ENCODE data around the gene PRDM16.
"Not testable (repeated sequence)": the region's sequence is repeated elsewhere in the genome, so short reads cannot be mapped to it uniquely, and the experiment has no call there.

PRDM16 gene

DNA sequence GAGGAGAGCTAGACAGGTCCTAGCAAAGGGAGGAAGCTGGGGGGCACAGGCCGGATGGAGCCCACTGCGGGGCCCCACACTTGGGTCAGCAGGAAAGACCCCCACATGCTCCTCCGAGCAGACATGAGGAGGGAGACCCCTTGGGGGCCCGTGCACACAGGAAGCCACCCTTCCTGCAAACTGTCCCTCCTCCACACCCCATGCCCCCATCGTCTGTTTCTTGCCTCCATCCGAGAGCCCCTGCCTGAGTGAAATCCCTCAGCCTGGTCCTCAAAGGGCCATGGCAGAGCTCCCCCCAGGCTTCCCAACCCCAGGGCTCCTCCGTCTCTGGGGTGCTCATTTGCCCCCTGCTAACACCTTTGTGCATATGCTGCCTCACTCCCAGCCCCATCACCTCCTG is 168.0 kb downstream of the PRDM16 start:
- DNase-seq = no peak

GRCh38 chr1:3237570-3237969 is 168.6 kb downstream of the PRDM16 start:
- no peak for DNase-seq

- no peak for DNase-seq
Measured at GRCh38 chr1:3237994-3238702, 169.1 kb downstream of the PRDM16 start.

DNA sequence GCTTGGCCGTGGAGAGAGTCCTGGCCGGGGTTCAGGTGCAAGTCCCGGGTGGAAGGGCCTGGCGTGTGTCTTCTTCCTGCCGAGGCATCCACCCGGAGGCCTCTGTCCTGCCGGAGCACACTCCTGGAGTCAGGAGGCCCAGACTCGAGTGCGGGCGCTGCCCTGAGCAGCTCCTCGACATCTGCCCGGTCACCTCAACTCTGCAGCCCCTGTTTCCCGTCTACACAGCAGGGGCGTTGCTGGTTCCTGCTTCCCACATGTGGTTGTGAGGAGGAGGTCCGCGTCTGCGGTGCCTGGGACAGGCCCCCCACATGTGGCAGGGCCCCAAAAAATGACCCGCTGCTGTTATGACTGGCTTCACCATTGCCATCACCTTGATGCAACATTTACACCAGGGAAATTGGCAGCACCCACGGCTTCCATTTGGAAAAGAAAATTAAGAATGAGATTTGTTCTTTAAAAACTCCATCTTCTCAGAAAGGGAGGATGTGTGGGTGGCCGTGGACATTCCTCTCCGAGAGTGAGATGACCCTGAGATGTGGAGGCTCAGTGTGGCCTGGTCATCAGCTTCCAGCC is 169.8 kb downstream of the PRDM16 start:
- no peak for DNase-seq

GRCh38 chr1:3239991-3240390 is 171.0 kb downstream of the PRDM16 start:
- not testable (repeated sequence) for DNase-seq

DNA sequence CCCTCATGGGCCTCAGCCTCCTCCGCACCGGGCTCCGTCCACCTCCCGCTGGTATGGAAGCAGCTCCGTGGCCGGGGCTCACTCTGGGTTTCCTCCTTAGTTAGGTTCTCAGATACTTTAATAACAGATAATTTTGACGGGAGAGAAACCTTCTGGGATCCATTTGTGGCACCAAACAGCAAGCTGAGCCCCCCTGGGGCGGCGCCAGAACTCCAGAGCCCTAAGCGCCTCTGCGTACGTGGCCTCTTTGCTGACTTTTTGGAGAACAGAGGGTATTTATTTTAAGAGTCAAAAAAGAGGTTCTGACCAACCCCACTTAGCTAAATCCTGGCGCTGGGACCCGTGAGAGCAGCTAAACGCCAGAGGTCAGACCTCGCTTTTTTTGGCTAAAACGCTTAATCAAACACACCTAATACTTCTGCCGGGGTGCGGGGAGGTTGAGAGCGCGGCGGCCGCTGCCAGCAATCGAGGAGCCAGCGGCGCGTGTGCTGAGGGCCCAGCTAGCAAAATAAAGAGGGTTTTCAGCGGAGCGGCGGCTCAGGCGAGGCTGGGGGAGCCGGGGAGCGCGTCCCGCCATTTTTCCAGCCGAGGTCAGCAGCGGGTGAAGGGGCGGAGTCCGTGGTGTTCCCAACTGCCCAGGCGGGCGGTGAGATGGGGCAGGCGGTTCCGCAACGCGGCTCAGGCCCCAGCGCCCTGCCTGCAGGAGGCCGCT is 171.7 kb downstream of the PRDM16 start:
- DNase-seq = no peak

DNA sequence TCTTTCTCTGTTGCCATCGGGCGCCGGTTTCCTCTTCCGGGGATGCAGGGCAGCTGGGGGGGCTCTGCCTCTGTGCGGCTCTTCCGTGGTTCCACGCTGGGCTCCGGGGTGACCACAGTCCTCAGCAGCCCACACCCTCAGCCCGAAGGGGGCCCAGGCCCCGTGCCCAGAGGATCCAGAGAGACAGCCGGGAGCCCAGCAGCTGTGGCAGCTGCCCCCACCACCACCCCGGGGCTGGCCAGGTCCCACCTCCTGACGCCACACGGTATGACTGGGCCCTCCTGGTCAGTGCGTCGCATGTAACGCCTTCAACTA is 172.2 kb downstream of the PRDM16 start:
- no peak for DNase-seq

GRCh38 chr1:3241673-3242407 is 172.8 kb downstream of the PRDM16 start:
- no peak for DNase-seq

GRCh38 chr1:3242408-3243260 is 173.6 kb downstream of the PRDM16 start:
- no peak for DNase-seq

GRCh38 chr1:3243304-3243703 is 174.3 kb downstream of the PRDM16 start:
- DNase-seq = no peak

DNA sequence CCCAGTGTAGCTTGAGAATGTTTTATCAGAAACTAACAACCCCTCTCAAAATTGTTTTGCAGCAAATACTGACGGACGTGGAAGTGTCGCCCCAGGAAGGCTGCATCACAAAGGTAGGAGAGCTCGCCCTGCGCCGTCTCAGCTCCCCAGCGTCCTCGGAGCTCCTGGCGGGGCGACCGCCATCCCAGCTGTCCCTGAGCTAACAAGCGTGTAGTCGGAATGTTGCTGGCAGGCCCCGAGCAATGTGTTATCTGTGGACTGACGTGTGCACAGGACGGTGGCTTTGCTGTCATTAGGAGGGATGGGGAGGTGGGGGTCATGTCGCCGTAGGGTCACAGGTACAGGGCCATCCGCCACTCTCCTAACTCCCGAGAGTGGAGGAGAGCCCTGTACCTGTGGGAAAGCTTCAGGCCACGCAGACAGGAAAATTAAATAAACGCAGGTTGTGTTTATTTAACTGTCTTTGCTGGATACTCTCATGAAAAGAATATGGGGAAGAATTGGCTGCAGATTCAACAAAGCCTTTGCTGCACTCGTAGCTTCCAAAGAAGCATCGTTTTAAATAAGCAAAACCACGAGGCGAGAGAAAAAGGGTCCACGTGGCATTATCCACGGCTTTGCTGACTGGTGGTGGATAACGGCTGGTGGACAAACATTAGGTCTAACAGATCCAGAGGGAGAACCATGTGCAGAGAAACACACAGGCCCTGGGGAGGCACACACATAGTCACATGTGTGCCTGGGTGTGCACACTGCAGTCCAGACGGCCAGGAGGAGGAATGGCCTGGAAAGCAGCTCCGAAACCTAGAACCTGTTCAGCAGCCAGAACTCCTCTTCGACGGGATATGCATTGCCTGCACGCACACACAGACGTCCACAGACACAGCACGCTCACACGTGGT is 175.3 kb downstream of the PRDM16 start:
- no peak for DNase-seq

- DNase-seq = no peak
Measured at GRCh38 chr1:3244927-3245315, 175.9 kb downstream of the PRDM16 start.

GRCh38 chr1:3245344-3245743 is 176.3 kb downstream of the PRDM16 start:
- DNase-seq = no peak

GRCh38 chr1:3245768-3246167 is 176.8 kb downstream of the PRDM16 start:
- no peak for DNase-seq

DNA sequence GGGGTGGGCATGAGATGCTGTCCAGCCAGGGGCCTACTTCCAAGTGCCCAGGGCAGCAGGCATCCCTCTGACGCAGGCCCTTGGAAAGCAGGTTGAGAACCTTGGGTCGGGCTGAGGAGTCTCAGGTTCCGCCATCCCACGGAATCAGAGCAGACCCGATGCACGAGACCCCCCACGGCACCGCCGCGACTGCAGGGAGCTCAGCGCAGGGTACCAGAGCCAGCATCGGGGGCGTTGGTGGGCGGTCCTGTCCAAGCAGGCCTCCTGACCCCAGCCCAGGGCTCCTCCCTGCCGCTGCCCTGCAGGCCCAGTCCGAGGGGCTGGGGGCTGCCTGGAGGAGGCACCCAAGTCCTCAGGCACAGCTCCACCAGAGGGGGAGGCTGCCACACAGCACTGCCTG is 177.2 kb downstream of the PRDM16 start:
- no peak for DNase-seq

DNA sequence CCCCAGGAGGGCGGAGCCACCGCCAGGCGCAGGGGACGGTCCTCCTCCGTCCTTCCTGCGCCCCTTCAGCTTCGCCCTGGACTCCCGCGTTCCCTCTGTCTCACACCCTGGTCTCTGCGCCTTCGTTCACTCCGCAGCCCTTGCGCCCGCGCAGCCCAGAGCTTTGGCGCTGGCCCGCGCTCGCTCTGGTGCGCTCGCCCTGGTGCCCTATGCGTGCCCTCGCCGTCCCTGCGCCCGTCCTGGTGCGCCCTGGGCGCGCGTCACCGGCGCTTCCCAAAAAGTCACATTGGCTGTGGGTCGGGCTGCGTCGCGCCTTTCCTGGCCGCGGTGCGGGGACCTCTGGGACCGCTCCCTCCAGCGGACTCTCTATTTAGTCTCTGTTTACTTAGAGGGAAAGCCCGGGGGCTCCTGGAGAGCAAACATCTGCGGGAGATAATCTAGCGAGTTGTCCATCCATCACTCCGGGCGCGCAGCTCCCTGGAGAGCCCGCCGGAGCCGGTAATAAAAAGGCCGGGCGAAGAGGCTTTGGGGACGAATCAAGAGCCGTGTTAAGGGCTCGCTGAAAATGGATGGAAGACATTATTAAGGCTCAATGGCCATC is 178.6 kb downstream of the PRDM16 start:
- DNase-seq = no peak

DNA sequence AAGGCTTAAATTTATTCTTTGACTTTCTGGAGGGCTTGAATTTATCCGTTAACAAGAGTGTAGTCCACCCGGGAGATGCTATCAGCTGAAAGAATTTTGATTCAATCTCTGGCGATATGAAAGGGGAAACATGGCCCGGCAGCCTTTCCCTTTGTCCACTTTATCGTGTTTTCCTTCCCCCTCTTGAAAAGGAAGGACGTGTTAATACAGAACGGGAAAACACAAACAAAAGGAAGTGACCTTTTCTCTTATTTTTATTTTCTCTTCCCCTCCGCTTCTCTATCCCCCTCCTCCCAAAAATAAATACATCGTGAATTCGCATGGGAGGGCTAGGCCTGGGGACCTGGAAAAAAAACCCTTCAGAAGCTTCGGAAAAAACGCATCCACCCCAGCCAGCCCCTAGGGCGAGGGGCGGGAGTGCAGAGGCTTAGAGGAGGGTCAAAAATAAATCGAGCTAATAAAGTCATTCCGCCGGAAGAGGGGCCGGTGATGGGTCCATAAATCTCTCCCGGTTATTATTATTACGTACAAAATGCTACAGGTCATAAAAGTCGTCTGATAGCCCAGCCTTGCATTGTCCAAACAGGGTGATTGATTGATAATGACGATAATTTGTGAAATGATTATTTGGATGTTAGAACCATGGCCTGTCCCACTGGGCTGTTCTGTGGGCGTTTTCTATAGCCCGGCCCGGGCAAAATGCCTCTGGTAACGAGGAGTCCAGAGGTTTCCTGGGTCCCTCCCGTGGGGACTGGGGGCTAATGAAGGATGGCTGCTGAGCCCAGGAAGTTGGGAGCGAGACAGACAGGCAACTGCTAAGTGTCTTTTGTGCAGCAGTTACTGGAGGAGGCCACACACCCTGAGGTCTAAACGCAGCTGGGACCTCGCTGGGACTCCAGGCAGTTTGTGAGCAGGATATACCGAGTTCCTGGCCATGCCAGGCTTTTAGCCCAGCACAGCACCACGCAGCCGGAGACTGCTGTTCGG is 179.4 kb downstream of the PRDM16 start:
- no peak for DNase-seq

GRCh38 chr1:3249231-3249630 is 180.2 kb downstream of the PRDM16 start:
- DNase-seq = no peak

DNA sequence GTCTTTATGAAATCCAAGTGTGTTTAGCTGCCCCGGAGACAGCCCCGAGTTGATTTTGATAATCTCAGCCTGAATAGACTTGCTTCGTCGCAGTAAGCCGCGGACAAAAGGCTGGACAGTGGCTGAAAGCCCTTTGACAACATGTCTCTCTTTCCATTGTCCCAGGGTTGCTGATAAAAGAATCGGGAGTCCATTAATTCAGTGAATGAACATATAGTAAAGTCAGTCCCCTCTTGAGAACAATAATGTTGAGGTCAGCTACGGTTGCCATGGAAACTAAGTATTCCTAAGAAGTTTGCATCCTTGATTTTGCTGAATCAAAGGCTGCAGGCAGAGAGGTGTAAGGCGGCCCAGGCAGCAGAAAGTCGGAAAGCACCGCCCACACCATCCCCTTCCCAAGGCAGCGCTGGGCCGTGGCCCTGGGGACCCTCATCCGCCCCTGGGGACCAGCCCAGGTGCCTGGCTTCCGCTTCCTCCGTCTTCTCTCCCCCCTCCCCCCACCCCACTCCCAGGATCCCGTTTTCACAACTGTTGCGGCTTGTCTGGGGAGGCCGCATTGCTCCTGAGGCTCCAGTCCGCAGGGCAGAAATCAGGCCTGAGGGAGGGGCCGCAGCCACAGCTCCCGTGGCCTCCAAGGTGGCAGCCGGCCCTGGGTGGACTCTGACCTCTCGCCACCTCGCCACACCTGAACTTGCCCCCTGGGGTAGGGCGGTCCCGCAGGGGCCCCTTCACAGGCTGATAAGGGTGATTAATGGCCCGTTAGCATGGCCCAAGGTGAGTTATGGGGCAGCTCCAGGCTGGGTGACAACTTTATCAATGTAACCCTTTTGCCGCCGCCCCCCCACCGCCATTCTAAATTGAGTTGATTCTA is 180.9 kb downstream of the PRDM16 start:
- no peak for DNase-seq

Data from activated CD8-positive, alpha-beta memory T cell treated with anti-CD3 and anti-CD28 coated beads for 24 hours (primary cell).